Ascending aorta (tissue), 2 donors: ENCODE data around the gene CTSE. TPM values are rescaled to one million over a fixed set of nuclear protein-coding genes. Genes with fewer than 3 reads are reported as not detected.

Experiments used
- DNase-seq, 2 donors: peaks; one replicate each; pipeline ENCODE4 v3.0.0-alpha.2; 2019; ENCODE audit warnings: low spot score in 2 of 2
- H3K27ac ChIP-seq, 2 donors: fragments of 200-600 bp; sonication (generic); one replicate each; pipeline ENCODE4 v1.5.1; 2016 to 2017; ENCODE audit warnings: mild to moderate bottlenecking in 1 of 2
- H3K27me3 ChIP-seq: fragments of 200-600 bp; sonication (generic); one replicate; pipeline ENCODE4 v1.5.1; 2017
- H3K36me3 ChIP-seq, 2 donors: fragments of 200-600 bp; sonication (generic); one replicate each; pipeline ENCODE4 v1.5.1; 2016
- H3K4me1 ChIP-seq, 2 donors: fragments of 200-600 bp; sonication (generic); one replicate each; pipeline ENCODE4 v1.5.1; 2016 to 2017; ENCODE audit warnings: mild to moderate bottlenecking in 1 of 2
- H3K4me3 ChIP-seq, 2 donors: fragments of 200-600 bp; sonication (generic); one replicate each; pipeline ENCODE4 v1.5.1; 2016 to 2017; ENCODE audit warnings: mild to moderate bottlenecking in 1 of 2
- H3K9me3 ChIP-seq, 2 donors: fragments of 200-600 bp; sonication (generic); one replicate each; pipeline ENCODE4 v1.5.1; 2016
- intact Hi-C: fragments of 100-400 bp; cut with DNase I; formaldehyde crosslinking; loops from one replicate; pipeline ENCODE4 v1.15.1; 2023
- total RNA-seq: library from RNA; depleted of rRNA; stranded (reverse); fragments of >200 nt; gene quantifications from one replicate; pipeline ENCODE4 v1.1.0, GENCODE V29; 2016
- TF ChIP-seq, protein P1 (sequence below), 3 experiments: fragments of 200-600 bp in 2 of 3; fragments of 450-650 bp in 1 of 3; sonication (generic) in 2 of 3; IDR thresholded peaks; one replicate each; pipeline ENCODE4 v1.5.1; 2016 to 2019; ENCODE audit warnings: antibody characterized with exemption in 3 of 3, mild to moderate bottlenecking in 1 of 3, moderate library complexity in 1 of 3

The CTSE gene
- total RNA-seq, 1 donor from 2014 or later = not detected

GRCh38 chr1:205992218-205992882 is 31.3 kb downstream of the CTSE start:
- Histone ChIP-seq H3K9me3 (no peaks in the 10 kb centered on the region), H3K4me1 (peaks cover 0 to 1% of the 10 kb centered on the region in 2 donors), H3K4me3 (no peak overlapping the region), H3K27ac (no peak overlapping the region), H3K36me3 (peaks cover 0 to 9% of the 10 kb centered on the region in 2 donors), H3K27me3 (no peaks in the 10 kb centered on the region)
- TF ChIP-seq, protein P1, sequence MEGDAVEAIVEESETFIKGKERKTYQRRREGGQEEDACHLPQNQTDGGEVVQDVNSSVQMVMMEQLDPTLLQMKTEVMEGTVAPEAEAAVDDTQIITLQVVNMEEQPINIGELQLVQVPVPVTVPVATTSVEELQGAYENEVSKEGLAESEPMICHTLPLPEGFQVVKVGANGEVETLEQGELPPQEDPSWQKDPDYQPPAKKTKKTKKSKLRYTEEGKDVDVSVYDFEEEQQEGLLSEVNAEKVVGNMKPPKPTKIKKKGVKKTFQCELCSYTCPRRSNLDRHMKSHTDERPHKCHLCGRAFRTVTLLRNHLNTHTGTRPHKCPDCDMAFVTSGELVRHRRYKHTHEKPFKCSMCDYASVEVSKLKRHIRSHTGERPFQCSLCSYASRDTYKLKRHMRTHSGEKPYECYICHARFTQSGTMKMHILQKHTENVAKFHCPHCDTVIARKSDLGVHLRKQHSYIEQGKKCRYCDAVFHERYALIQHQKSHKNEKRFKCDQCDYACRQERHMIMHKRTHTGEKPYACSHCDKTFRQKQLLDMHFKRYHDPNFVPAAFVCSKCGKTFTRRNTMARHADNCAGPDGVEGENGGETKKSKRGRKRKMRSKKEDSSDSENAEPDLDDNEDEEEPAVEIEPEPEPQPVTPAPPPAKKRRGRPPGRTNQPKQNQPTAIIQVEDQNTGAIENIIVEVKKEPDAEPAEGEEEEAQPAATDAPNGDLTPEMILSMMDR (IDR thresholded peaks at IDR 0.05) = no peak
- intact Hi-C loops = no loop called here
- peak in 1 of 2 donors; percentile 27 for DNase-seq

- Histone ChIP-seq H3K27ac (no peak overlapping the region), H3K9me3 (no peaks in the 10 kb centered on the region), H3K4me3 (no peak overlapping the region), H3K27me3 (no peaks in the 10 kb centered on the region), H3K4me1 (peaks cover 7 to 9% of the 10 kb centered on the region in 2 donors), H3K36me3 (peaks cover 0 to 9% of the 10 kb centered on the region in 2 donors)
- no peak for DNase-seq
- intact Hi-C loops = no loop called here
- TF ChIP-seq, protein P1 (IDR thresholded peaks at IDR 0.05) = no peak
Observed at GRCh38 chr1:205991237-205991636, 32.5 kb downstream of the CTSE start.

GRCh38 chr1:205990226-205990625 is 33.5 kb downstream of the CTSE start:
- TF ChIP-seq, protein P1 (IDR thresholded peaks at IDR 0.05) = no peak
- peaks cover 0 to 9% of the 10 kb centered on the region in 2 donors for H3K36me3 ChIP-seq
- no peak for DNase-seq
- intact Hi-C loops = no loop called here
- H3K27me3 ChIP-seq = no peaks in the 10 kb centered on the region
- H3K4me3 ChIP-seq = no peak overlapping the region
- peaks cover 7 to 12% of the 10 kb centered on the region in 2 donors for H3K4me1 ChIP-seq
- no peaks in the 10 kb centered on the region for H3K9me3 ChIP-seq
- H3K27ac ChIP-seq = no peak overlapping the region

DNA sequence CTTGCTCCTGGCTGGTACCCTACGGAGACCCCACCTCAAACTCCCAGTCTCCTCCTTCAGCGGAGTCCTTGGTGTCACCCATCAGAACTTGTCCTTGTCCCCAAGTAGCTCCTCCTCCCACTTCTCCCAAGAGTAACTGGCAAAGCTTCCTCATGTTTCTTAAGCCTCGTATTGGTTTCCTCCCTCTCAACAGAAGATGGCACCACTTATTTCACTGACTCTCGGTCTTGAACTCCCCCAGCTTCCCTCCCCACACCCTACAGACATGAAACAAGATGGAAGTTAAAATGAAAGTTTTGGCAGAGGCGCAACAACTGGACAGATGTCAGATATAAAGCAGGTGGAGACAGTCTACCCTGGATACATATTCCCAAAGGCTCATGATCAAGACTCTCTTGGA is 33.9 kb downstream of the CTSE start:
- H3K27ac ChIP-seq = no peak overlapping the region
- H3K4me3 ChIP-seq = no peak overlapping the region
- intact Hi-C loops = no loop called here
- H3K27me3 ChIP-seq = no peaks in the 10 kb centered on the region
- H3K9me3 ChIP-seq = no peaks in the 10 kb centered on the region
- peaks cover 0 to 9% of the 10 kb centered on the region in 2 donors for H3K36me3 ChIP-seq
- H3K4me1 ChIP-seq = peaks cover 7 to 12% of the 10 kb centered on the region in 2 donors
- DNase-seq = no peak
- TF ChIP-seq, protein P1 (IDR thresholded peaks at IDR 0.05) = no peak

- Histone ChIP-seq H3K36me3 (peaks cover 0 to 9% of the 10 kb centered on the region in 2 donors), H3K4me1 (peaks cover 7 to 12% of the 10 kb centered on the region in 2 donors), H3K9me3 (no peaks in the 10 kb centered on the region), H3K27me3 (no peaks in the 10 kb centered on the region), H3K4me3 (no peak overlapping the region), H3K27ac (no peak overlapping the region)
- TF ChIP-seq, protein P1 (IDR thresholded peaks at IDR 0.05) = no peak
- intact Hi-C loops = no loop called here
- no peak for DNase-seq
Observed at GRCh38 chr1:205988585-205988995, 35.1 kb downstream of the CTSE start.
